Kidney (tissue), 14 donors: ENCODE data around the gene DCT. TPM values are rescaled to one million over a fixed set of nuclear protein-coding genes. Genes with fewer than 3 reads are reported as not detected.
"Not testable (repeated sequence)": the region's sequence is repeated elsewhere in the genome, so short reads cannot be mapped to it uniquely, and the experiment has no call there.

Source experiments
- DNase-seq, 5 donors: peaks; one replicate each; pipeline ENCODE4 v3.0.0-alpha.2; 2013 to 2020
- FAIRE-seq: peaks from 2 replicates; lab custom pipeline; 2012; peaks lifted over from hg19 to GRCh38; lab: Jason Lieb, UNC
- H3K27ac ChIP-seq, 2 donors: one replicate each; pipeline ENCODE4 v1.7.0; 2013; ENCODE audit warnings: low read depth in 2 of 2, low read length in 2 of 2, inconsistent platforms in 1 of 2
- H3K27me3 ChIP-seq: one replicate; pipeline ENCODE4 v1.7.1; 2013; ENCODE audit warnings: low read length, inconsistent platforms; ENCODE audit not compliant: control insufficient read depth, insufficient read depth
- H3K36me3 ChIP-seq, 3 donors: one replicate each; pipeline versions ENCODE4 v1.7.0 to v1.7.1; 2013; ENCODE audit warnings: low read length in 3 of 3, control low read depth in 1 of 3, inconsistent platforms in 1 of 3; ENCODE audit not compliant: insufficient read depth in 3 of 3, control insufficient read depth in 2 of 3
- H3K4me1 ChIP-seq, 3 donors: one replicate each; pipeline versions ENCODE4 v1.7.0 to v1.7.1; 2013; ENCODE audit warnings: low read length in 3 of 3, inconsistent platforms in 1 of 3, low read depth in 1 of 3; ENCODE audit not compliant: control insufficient read depth in 2 of 3, insufficient read depth in 2 of 3
- H3K4me3 ChIP-seq, 3 donors: one replicate each; pipeline versions ENCODE4 v1.7.0 to v1.8.1; 2013; ENCODE audit warnings: low read length in 3 of 3, control low read depth in 1 of 3, inconsistent platforms in 1 of 3
- H3K9ac ChIP-seq, 3 donors: one replicate each; pipeline versions ENCODE4 v1.7.0 to v1.7.1; 2013; ENCODE audit warnings: low read length in 3 of 3, control low read depth in 1 of 3, inconsistent platforms in 1 of 3
- H3K9me3 ChIP-seq, 3 donors: one replicate each; pipeline versions ENCODE4 v1.7.0 to v1.7.1; 2013; ENCODE audit warnings: low read length in 3 of 3, control low read depth in 1 of 3, inconsistent platforms in 1 of 3; ENCODE audit not compliant: control insufficient read depth in 2 of 3, insufficient read depth in 1 of 3
- CTCF ChIP-seq: IDR thresholded peaks from 3 replicates; pipeline ENCODE4 v1.5.1; 2012; ENCODE audit warnings: mild to moderate bottlenecking, moderate library complexity, borderline replicate concordance; ENCODE audit not compliant: insufficient read depth; ENCODE audit errors: extremely low read depth
- intact Hi-C: fragments of 100-400 bp; cut with DNase I; formaldehyde crosslinking; loops from one replicate; pipeline ENCODE4 v1.11.1; 2022
- polyA plus RNA-seq: library from polyadenylated mRNA; stranded (reverse); fragments of 350-450 nt; fragmentation: Illumina TruSeq; extraction: RNeasy Lipid Tissue Mini Kit (QIAGEN cat#74804); gene quantifications from one replicate; pipeline ENCODE4 v1.2.3, GENCODE V29; 2014; ENCODE audit warnings: low read depth, low replicate concordance; ENCODE audit not compliant: insufficient read depth
- total RNA-seq: library from RNA; stranded (reverse); fragmentation: NEBNext Ultra II Directional; extraction: Animal tissue kit (Norgen Biotek cat#: 25700); gene quantifications from one replicate; pipeline ENCODE4 v1.2.1, GENCODE V29; 2021
- donor health status: control.
- donor health status: control.
- donor health status: control.
- donor health status: control.
- donor health status: control.
- donor health status: DM: yes; HTN: yes; CAD: no.
- donor health status: Normal renal cell carcinoma (clear cell type).

DCT gene
- total and polyA plus RNA-seq, 2 donors from 2014 or later = 0.11 to 0.13 TPM

- no peak overlapping the region for H3K9ac ChIP-seq
- H3K27ac ChIP-seq = no peak overlapping the region
- FAIRE-seq = no peak
- DNase-seq = no peak
- no peak overlapping the region for H3K4me3 ChIP-seq
- H3K27me3 ChIP-seq = no peaks in the 10 kb centered on the region
- no peaks in the 10 kb centered on the region for H3K4me1 ChIP-seq
- intact Hi-C loops = no loop called here
- H3K36me3 ChIP-seq = no peaks in the 10 kb centered on the region
- no peak for TF ChIP-seq CTCF
- H3K9me3 ChIP-seq = no peaks in the 10 kb centered on the region
Measured at GRCh38 chr13:94515374-94515773, 35.9 kb upstream of the DCT start.

- FAIRE-seq = no peak
- Histone ChIP-seq H3K4me3 (no peak overlapping the region), H3K36me3 (no peaks in the 10 kb centered on the region), H3K27ac (no peak overlapping the region), H3K9me3 (no peaks in the 10 kb centered on the region), H3K27me3 (no peaks in the 10 kb centered on the region), H3K4me1 (no peaks in the 10 kb centered on the region), H3K9ac (no peak overlapping the region)
- no peak for TF ChIP-seq CTCF
- peak in 1 of 5 donors; percentile 1 for DNase-seq
- intact Hi-C loops = no loop called here
Measured at GRCh38 chr13:94513026-94513425, 33.5 kb upstream of the DCT start.

- Histone ChIP-seq H3K27ac (no peak overlapping the region), H3K36me3 (no peaks in the 10 kb centered on the region), H3K4me3 (no peak overlapping the region), H3K27me3 (no peaks in the 10 kb centered on the region), H3K9me3 (no peaks in the 10 kb centered on the region), H3K9ac (no peak overlapping the region), H3K4me1 (no peaks in the 10 kb centered on the region)
- no peak for TF ChIP-seq CTCF
- no peak for FAIRE-seq
- DNase-seq = no peak
- intact Hi-C loops = no loop called here
Measured at GRCh38 chr13:94505730-94506129, 26.2 kb upstream of the DCT start.

GRCh38 chr13:94503851-94504250 is 24.4 kb upstream of the DCT start:
- no peak for TF ChIP-seq CTCF
- intact Hi-C loops = no loop called here
- no peak for DNase-seq
- Histone ChIP-seq H3K36me3 (no peaks in the 10 kb centered on the region), H3K9me3 (no peaks in the 10 kb centered on the region), H3K4me1 (no peaks in the 10 kb centered on the region), H3K27me3 (no peaks in the 10 kb centered on the region), H3K4me3 (no peak overlapping the region), H3K9ac (no peak overlapping the region), H3K27ac (no peak overlapping the region)
- no peak for FAIRE-seq

- not testable (repeated sequence) for DNase-seq
Measured at GRCh38 chr13:94498831-94499230, 19.3 kb upstream of the DCT start.

More at GRCh38 chr13:94498831-94499230, 19.3 kb upstream of the DCT start:
- H3K4me1 ChIP-seq, H3K4me3 ChIP-seq, FAIRE-seq, H3K9ac ChIP-seq, H3K27me3 ChIP-seq, H3K27ac ChIP-seq, H3K9me3 ChIP-seq, intact Hi-C loops, H3K36me3 ChIP-seq: not testable (repeated sequence)
